ENCODE data around the gene IL10.

The IL10 gene

DNA sequence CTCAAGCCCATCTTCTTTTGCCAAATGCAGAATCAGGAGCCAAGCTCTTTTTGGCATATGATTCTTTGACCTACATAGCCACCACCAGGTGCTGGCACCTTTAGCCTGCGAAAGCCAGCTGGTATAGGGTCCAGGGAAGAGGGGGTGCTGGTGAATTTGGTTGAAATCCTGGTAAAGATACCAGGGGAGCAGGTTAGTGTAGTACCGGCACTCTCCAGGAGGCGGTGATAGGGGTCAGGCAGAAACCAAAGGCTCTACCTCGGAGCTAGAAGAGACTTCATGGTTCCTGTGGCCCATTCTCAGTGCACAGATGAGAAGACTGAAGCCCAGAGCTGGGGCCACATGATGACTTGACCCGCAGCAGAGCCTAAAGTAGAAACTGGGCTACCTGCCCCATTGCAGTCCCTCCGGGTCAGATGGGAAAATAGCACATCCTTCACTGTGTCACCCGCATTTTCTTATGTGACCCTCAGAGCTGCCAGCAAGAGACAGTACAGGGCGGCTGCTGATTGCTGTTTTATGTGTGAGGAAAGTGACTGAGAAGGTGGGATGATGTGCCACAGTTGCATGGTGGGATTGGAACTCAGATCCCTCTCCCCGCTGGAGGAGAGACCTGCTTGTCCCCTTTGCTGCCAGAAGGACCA is 37.7 kb downstream of the IL10 start:
- DNase-seq (ENCODE audit: low spot score), result peak; percentile 67

DNA sequence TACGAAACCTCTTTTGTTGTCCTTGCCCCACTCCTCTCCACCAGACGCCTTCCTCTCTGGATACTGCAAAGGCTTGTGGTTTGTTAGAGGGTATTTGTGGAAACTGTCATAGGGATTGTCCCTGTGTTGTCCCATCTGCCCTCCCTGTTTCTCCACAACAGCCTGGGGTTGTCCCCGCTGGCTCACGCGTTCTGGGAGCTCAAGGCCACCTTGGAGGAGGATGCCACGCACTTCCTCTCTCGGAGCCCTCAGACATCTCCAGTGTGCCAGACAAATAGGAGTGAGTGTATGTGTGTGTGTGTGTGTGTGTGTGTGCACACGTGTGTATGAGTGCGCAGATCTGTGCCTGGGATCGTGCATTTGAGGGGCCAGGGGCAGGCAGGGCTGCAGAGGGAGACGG is 39.3 kb downstream of the IL10 start:
- no peak for DNase-seq (ENCODE audit: low spot score)

DNA sequence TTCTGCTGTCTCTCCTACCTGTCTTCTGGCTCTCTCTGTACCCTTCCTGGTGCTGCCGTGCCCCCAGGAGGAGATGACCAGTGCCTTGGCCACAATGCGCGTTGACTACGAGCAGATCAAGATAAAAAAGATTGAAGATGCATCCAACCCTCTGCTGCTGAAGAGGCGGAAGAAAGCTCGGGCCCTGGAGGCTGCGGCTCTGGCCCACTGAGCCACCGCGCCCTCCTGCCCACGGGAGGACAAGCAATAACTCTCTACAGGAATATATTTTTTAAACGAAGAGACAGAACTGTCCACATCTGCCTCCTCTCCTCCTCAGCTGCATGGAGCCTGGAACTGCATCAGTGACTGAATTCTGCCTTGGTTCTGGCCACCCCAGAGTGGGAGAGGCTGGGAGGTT is 39.8 kb downstream of the IL10 start:
- DNase-seq (ENCODE audit: low spot score), result no peak

DNA sequence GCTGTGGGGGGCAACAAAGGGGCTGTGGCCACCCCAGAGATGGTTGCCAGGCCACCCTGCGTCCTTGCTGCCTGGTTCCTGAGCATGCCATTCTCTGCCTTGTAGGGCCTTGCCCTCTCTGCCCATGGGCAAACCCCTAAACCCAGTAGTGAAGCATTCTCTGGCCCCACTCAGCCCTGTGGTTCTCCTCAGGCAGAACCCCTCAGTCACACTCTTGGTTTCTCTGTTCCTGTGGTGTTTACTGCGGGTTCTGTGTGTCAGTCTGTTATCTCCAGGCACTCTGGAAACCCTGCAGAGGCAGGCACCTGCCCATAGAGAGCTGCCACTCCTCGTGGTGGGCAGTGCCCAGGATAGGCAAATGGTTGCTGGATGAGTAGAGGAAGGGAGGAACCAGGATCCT is 42.8 kb downstream of the IL10 start:
- no peak for DNase-seq (ENCODE audit: low spot score)

DNA sequence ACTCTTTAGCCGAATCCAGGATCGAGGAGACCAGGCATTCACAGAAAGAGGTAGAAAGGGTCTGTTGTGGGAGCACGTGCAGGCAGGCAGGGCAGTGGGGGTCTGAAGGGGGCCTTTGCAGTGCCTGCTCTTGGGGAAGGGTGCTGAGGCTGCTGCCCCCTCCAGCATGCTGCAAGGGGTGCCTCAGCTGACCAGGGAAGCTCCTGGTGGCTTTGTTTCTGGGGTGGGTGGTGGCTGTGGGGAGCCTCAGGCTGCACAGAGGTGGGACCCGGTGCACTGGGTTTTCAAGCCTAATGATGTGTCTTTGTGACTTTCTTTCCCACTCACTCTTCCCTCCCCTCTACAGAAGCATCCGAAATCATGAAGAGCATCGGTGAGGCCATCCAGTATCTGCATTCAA is 43.2 kb downstream of the IL10 start:
- DNase-seq (ENCODE audit: low spot score), result no peak

DNA sequence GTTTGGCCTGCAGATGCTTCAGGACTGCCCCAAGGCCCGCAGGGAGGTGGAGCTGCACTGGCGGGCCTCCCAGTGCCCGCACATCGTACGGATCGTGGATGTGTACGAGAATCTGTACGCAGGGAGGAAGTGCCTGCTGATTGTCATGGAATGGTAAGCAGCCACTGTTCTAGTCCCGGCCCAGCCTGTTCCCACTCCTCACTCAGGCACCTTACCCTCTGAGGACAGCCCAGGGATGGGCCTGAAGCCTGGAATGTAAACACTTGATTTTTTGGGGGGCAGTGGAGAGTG is 43.7 kb downstream of the IL10 start:
- DNase-seq (ENCODE audit: low spot score), result no peak

DNA sequence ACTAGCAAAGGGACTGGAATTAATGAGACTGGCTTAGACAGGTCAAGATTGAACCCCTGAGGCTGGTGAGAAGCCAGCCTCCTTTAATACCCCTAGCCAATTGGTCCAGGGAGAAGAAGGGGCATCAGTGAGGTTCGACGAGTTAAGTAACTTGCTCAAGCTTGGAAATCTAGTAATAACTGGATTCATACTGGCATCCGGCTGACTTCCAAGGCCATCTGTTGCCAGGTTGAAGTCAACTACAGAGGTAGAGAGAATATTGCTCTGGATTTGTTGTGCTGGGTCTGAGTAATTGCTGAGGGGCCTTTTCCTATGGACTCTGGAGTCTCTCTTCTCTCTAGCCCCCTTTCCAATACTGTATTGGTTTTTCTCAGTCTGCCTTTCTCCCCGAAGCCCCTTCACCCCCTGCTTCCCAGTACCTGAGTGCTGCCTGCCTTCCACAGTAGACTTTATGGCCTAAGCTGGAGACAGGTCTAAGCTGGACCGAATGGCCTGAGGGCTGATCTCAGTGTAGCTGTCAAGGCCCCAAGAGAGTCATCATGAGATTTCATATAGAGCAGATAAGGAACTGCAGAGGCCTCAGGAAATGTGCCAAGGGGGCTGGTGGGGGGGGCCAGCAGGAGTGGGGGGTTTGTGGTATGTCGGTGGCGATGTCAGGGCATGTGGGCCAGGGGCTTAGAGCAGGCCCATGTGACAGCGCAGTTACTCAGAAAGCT is 44.2 kb downstream of the IL10 start:
- DNase-seq (ENCODE audit: low spot score), result no peak

DNA sequence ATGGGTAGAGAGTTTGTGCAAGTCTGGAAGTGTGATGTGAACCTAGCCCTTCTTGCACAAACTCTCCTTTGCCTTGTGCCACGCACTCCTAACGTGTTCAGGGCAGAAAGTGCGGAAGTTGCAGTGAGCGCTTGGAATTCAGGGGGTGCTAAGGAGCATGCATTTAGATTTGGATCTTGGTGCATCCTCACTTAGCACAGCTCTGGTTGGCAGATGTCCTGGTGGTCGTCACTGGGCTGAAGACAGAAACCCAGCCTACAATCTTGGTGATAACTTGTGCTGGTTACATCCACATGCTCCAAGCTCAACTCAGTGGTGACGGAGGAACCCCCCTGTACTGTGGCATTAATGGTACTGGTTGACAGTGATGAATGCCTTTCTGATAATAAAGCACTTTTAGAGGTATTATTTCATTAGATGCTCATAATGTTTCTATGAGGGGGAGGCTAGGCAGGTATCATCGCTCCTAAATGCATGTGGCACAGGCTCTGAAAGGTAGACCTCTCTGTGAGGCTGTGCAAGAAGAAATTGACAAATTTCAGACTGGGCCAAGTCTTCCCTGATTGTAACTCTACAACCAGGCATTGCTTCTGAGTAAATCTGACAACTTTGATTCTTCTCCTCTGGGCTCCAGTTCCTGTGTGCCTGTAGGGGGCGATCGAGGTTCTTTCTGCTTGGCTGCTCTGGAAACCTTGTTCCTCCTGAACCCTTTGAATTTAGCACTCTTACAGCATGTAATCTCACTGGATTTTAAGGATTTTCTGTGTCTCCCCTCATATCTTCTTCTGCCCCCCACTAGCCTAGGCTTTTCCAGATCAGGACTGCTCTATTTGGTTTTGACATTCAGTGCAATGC is 47.0 kb downstream of the IL10 start:
- peak; percentile 62 for DNase-seq (ENCODE audit: low spot score)

DNA sequence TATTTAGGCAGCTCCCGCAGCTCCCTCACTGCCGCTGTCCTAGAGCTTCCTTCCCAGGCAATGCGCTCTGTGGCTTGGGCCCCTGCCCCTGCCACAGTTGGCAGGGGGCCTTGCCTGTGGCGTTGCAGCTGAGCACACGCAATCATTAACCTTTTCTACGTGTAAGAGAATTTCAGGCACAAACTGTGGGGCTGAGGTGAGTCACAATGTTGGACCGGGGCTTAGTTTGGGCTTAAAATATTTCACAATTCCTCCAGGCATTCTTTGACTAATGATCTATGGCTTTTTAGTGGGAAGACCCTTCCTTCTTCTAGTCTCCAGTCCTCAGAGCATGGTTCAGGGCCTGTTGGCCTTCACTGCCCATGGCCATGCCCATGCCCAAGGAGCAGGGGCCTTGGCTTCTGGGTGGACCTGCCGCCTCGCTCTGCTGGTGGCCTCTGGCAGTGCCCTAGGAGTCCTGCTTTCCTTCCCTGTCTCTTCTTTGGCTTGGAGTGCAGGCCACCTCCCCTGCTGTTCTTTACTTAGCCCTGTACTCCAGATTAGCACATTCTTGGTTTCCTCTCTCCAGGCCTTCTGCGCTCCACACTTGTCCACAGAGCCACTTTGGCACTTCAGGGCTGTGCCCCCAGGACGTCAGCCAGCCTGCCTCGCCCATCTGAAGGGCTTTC is 48.4 kb downstream of the IL10 start:
- DNase-seq (ENCODE audit: low spot score), result no peak

DNA sequence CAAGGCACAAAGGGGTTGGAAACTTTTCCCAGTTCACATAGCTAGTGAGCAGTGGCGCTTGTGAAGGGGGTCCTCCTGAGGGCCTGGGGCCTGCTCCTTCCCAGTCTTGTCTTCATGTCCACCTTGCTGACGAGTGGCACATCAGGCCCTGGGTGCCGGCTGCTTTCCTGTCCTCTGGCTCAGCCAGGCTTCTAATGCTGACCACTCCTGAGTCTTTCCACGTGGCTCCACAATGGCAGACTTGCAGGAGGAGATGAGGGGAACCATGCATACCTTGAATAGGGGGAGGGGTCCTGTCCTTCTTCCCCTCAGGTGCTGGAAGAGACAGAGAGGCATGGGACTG is 48.9 kb downstream of the IL10 start:
- no peak for DNase-seq (ENCODE audit: low spot score)

DNA sequence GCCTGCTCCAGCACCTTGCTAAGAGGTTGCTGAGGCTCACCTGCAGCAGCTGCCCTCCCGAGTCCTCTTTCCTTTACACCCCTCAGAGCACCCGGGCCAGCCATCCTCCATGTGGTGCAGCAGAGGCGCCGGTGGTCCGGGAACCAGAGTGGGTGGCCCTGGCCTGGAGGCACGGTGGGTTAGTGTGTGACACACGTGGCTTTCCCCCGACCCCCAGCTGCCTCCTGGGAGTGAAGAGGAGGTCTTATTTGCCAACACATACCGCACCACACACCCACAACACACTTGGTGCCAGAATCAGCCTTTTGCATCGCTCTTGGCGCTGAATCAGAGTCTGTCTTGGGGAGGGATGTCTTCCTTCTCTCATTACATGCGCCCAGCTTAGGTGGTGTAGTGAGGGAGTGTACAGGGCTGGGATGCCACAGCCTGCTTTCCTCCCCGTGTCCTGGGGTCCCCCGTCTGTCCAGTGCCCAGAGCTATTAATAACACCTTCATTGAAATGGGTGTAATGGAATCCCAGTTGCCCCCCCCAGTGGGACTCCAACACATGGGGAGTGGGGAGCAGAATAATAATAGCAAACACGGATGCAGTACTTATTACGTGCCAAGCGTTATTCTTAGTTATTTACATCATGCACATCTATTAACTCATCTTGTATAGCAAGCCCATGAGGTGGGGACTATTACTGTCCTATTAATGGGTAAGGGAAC is 49.4 kb downstream of the IL10 start:
- no peak for DNase-seq (ENCODE audit: low spot score)

DNA sequence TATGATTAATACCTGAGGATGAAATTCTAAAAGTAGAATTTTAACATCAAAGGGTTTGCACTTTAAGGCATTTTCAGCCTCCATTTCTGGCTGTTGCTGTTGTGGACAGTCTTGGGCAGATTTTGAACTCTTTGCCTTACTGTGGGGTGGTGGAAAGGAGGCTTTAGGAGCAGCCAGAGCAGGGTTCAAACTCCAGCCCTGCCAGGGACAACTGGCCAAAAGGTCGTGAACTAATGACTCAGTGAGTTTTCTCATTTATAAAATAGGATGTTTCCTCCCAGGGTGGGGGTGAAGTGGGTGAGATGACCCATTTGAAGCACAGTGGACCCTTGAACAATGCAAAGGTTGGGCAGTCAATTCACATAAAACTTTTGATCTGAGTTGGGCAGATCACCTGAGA is 50.8 kb downstream of the IL10 start:
- DNase-seq (ENCODE audit: low spot score), result no peak

DNA sequence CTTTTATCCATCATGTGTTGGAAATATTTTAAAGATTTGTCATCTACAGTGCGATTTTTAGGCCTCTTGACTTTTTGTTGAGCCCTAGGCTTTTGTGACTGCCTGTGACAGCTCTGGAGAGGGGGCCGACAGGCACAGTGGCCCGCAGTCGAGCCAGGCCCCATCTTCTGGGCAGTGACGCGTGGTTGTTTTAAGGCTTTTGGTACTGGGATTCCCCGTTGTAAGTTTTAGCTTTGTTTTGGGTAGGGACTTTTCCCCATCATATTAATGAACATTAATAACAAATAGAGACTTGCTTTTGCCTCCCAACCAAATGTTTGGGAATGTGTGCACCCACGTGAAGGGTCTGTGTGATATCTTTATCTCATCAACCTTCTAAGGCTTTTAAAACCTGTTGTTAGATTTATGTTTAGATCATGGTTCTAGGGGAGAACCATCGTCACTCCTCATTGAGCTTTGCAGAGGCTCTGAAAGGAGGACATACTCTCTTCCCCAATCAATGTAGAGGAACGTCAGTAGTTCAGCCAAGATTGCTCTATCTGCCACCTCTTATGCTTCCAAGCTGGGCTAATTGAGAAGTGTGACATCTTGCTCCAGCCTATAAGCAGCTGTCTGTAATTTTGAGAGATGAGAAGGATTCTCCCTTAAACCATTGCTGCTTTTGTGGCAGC is 53.0 kb downstream of the IL10 start:
- no peak for DNase-seq (ENCODE audit: low spot score)

DNA sequence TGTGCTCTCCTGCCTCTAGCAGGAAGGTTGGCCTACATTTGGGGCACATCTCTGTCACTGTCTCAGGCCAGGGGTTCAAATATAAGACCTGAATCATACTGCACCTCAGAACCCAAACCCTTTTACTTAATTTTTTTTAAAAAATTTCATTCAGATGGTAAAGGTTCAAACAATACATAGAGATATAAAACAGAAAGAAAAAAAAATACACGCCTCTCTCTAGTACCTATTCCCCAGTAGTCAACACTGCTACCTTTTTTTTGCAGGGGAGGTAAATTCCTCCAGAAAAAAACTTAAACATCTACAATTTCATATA is 54.7 kb downstream of the IL10 start:
- DNase-seq (ENCODE audit: low spot score), result no peak

Data from CD4-positive, alpha-beta T cell treated with Interleukin-6 at 100 ng/mL for 8 hours (primary cell).